GM12865 (cell line): ENCODE measurements around the gene ADNP2.

ENCODE experiments used
- DNase-seq: peaks from one replicate; pipeline ENCODE4 v3.0.0; 2010; ENCODE audit warnings: low read depth
- H3K4me3 ChIP-seq: 2 replicates; pipeline ENCODE4 v1.5.1; 2011; ENCODE audit warnings: mild to moderate bottlenecking, low read depth, low read length, control low read depth
- TF ChIP-seq, protein P1 (sequence below): IDR thresholded peaks from 2 replicates; pipeline ENCODE4 v1.5.1; 2011; ENCODE audit warnings: low read length, control low read depth, low read depth, inconsistent platforms; ENCODE audit not compliant: insufficient read depth; ENCODE audit errors: missing control alignments

ADNP2 gene

DNA sequence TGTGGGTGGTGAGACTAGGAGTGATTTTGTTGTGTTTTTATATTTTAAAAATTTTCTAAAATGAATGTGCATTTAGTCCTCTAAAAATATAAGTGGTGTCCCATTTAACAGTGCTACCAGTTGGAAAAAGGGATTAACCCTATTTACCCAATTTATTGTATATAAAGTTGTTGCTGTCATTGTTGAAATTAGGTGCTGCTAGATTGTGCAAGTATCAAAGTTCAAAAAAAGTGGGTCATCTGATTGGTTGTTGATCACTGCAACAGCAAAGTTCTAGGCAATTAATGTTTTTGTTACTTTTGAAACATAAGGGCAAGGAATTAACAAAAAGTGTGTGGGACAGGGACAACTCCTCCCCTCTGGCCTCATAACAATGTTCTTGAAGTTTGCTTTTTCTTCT is 40.6 kb downstream of the ADNP2 start:
- DNase-seq = no peak
- TF ChIP-seq, protein P1, sequence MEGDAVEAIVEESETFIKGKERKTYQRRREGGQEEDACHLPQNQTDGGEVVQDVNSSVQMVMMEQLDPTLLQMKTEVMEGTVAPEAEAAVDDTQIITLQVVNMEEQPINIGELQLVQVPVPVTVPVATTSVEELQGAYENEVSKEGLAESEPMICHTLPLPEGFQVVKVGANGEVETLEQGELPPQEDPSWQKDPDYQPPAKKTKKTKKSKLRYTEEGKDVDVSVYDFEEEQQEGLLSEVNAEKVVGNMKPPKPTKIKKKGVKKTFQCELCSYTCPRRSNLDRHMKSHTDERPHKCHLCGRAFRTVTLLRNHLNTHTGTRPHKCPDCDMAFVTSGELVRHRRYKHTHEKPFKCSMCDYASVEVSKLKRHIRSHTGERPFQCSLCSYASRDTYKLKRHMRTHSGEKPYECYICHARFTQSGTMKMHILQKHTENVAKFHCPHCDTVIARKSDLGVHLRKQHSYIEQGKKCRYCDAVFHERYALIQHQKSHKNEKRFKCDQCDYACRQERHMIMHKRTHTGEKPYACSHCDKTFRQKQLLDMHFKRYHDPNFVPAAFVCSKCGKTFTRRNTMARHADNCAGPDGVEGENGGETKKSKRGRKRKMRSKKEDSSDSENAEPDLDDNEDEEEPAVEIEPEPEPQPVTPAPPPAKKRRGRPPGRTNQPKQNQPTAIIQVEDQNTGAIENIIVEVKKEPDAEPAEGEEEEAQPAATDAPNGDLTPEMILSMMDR = no peak
- no peak overlapping the region for H3K4me3 ChIP-seq

DNA sequence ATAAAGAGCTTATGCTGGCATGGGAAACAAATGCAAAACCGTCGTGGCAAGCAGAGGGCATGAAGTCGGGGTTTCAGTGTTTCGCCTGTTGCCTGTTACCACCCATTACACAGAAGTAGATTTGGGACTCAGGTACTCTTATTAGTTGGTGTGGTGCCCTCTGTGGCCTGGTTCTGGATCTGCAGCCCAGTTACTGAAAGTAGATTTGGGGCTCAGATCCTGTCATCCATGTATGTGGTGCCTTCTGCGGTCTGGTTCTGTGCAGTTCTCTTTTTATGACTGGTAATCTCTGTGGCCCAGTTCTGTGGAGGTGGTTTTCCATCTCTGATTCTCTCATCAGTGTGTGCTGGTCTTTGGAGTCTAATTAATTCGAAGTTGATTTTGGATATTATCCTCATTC is 45.2 kb downstream of the ADNP2 start:
- TF ChIP-seq, protein P1 = peak; percentile 62
- no peak overlapping the region for H3K4me3 ChIP-seq
- DNase-seq = peak; percentile 81

DNA sequence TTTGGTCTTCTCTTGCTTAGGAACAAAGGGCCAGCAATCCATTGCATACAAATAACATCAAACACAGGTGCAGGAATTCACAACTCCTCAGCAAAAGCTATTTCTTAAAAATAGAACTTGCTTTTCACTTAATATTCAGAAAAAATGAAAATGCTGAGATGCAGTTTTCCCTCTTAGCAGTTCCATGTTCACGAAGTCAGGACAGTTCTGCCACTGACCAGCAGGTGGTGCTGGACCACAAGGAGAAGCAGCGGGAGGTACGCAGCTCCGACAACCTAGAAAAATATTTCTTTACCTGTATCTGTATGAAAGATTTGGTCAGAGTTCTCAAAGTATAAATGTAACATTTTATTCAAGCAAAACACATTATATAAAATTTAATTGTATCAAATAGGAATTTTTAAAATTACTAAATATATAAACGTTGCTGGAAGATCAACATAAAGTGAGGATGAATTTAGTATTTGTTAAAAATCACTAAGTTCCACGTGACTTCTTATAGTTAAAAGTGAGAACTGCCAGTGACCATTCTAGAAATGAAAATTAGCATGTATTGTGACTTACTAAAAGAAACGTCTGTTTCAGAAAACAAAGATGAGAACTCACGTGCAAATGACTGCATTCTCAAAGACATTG is 48.8 kb downstream of the ADNP2 start:
- TF ChIP-seq, protein P1 = peak; percentile 92
- peak; percentile 82 for DNase-seq
- no peak overlapping the region for H3K4me3 ChIP-seq

DNA sequence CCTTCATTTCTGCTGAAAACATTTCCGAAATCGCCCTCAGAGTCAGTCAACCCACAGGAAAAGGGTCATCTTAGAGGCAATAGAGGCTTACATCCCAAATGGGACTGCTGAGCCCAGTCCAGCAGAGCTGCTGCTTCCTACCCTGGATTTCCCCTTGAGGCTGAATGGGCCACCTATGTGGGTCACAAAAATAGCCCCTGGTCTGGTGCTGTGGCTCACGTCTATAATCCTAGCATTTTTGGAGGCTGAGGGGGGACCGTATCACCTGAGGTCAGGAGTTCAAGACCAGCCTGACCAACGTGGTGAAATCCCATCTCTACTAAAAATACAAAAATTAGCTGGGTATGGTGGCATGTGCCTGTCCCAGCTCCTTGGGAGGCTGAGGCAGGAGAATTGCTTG is 49.3 kb downstream of the ADNP2 start:
- TF ChIP-seq, protein P1 = no peak
- no peak for DNase-seq
- no peak overlapping the region for H3K4me3 ChIP-seq

DNA sequence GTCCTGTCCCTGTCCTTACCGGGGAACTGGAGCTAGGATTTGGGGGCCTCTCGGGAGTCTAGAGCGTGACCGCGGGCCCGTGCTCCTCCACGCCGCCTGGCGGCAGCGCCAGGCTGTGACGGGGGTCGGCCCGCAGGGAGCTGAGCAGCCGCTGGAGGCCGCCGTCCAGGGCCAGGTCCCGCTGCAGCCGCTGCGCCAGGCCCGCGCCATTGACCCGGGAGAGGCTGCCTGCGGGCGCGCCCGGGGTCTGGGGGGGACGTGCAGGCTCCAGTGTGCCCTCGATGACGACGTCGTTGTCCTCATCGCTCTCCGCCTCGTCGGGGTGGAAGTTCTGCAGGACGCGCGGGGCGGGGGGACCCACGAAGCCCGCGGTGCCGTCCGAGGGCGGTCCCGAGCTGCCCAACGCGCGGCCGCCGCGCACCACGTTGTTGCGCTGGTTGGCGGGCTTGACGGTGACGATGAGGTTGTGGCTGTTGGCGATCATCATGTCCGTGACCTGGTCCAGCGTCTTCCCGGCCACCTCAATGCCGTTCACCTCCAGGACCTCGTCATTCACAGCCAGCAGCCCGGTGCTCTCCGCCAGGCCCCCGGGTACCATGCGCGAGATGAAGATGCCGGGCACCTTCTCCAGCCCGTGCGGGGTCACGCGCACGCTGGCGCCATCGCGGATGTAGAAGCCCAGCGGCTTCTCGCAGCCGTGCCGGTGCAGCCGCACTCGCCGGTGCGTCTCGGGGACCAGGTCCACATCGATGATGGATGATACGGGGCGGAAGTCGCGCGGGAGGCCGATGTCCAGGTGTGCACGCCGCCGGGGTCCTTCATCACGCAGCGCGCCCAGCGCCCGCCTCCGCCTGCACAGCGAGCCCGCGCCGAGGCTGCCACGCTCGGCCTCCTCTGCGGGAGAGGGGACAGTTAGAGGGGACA is 50.9 kb downstream of the ADNP2 start:
- peak; percentile 51 for DNase-seq
- TF ChIP-seq, protein P1 = peak; percentile 74

DNA sequence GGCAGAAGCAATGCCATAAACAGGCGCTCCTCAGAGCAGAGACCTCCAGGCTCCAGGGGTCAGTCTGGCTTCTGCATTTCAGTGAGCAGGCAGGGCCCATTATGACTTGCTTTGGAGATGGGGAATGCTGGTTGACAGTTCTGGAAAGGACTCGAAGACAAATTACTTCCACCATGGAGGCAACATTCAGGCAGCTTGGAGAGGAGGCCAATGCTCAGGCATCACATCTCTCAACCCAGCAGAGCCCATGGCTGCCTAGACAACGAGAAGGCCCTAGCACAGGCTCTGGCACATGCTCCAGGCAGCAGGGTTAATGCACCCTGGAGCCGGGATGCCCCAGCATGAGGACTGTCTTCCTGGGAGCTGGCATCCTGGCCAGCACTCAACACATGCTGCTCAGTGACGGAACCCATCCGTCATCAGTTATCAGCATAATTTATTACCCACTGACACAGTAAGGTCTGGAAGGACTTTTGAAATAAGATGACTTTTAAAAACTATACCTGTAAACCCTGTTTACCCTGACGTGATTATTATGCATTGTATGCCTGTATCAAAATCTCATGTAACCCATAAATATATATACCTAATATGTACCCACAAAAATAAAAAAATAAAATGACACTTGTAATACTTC is 52.8 kb downstream of the ADNP2 start:
- H3K4me3 ChIP-seq = no peak overlapping the region
- no peak for DNase-seq
- TF ChIP-seq, protein P1 = no peak

More for the DNA sequence above, 50.9 kb downstream of the ADNP2 start:
- H3K4me3 ChIP-seq = no peak overlapping the region; the same call in 1 of the 2 replicates
